Measurements from ENCODE around the gene COL5A1. TPM values are rescaled to one million over a fixed set of nuclear protein-coding genes. Genes with fewer than 3 reads are reported as not detected.

Gene COL5A1
- total RNA-seq, 2 donors from 2014 or later, result 10.9 to 22.0 TPM

- Histone ChIP-seq H3K27me3 (peaks cover 0 to 3% of the 10 kb centered on the region in 2 donors), H3K9me3 (no peaks in the 10 kb centered on the region), H3K4me1 (peaks cover 0 to 53% of the 10 kb centered on the region in 2 donors), H3K27ac (peak overlapping the region; percentile 76 to 77), H3K4me3 (peak overlapping the region; percentile 7 to 73), H3K36me3 (no peaks in the 10 kb centered on the region)
- DNase-seq (ENCODE audit: low spot score), result peak; percentile 92
- no peak for TF ChIP-seq CTCF (IDR thresholded peaks at IDR 0.05)
Observed at GRCh38 chr9:134644725-134645606, 3.4 kb downstream of the COL5A1 start.

- H3K36me3 ChIP-seq, result no peaks in the 10 kb centered on the region
- peaks cover 0 to 48% of the 10 kb centered on the region in 2 donors for H3K4me1 ChIP-seq
- H3K27ac ChIP-seq, result peak overlapping the region; percentile 76 to 77
- peaks cover 0 to 3% of the 10 kb centered on the region in 2 donors for H3K27me3 ChIP-seq
- no peak for DNase-seq (ENCODE audit: low spot score)
- no peak for TF ChIP-seq CTCF (IDR thresholded peaks at IDR 0.05)
- peak overlapping the region in 1 of 2 donors; percentile 73 for H3K4me3 ChIP-seq
- no peaks in the 10 kb centered on the region for H3K9me3 ChIP-seq
Observed at GRCh38 chr9:134645607-134646365, 4.2 kb downstream of the COL5A1 start.

DNA sequence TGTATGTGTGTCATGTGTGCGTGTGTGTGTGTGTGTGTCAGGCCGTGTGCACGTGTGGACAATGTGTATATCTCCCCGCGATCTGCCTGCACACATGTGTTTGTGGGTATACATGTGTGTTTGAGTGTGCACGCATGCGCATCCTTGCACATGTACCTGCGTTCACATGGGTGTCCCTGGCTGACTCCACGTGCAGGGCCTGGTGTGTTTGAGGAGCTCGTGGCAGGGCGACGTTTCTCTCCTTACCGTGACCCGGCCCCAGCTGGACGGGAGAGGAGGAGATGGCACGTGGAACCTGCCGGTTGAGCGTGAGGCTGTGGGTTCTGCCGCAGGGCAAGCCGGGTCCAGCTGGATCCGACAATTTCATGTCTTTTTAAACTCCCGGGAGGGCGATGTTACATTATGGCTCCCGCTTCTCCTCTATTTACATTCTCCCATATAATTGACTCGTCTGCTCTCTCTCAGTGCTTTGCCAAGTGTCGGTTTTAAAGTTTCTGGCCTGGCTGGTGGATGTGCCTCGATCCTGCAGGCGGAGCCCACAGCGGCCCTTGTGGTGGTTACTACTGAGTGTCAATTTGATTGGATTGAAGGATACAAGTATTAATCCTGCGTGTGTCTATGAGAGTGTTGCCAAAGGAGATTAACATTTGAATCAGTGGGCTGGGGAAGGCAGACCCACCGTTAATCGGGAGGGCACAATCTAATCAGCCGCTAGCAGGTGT is 5.9 kb downstream of the COL5A1 start:
- H3K27ac ChIP-seq, result no peak overlapping the region
- peaks cover 0 to 52% of the 10 kb centered on the region in 2 donors for H3K4me1 ChIP-seq

DNA sequence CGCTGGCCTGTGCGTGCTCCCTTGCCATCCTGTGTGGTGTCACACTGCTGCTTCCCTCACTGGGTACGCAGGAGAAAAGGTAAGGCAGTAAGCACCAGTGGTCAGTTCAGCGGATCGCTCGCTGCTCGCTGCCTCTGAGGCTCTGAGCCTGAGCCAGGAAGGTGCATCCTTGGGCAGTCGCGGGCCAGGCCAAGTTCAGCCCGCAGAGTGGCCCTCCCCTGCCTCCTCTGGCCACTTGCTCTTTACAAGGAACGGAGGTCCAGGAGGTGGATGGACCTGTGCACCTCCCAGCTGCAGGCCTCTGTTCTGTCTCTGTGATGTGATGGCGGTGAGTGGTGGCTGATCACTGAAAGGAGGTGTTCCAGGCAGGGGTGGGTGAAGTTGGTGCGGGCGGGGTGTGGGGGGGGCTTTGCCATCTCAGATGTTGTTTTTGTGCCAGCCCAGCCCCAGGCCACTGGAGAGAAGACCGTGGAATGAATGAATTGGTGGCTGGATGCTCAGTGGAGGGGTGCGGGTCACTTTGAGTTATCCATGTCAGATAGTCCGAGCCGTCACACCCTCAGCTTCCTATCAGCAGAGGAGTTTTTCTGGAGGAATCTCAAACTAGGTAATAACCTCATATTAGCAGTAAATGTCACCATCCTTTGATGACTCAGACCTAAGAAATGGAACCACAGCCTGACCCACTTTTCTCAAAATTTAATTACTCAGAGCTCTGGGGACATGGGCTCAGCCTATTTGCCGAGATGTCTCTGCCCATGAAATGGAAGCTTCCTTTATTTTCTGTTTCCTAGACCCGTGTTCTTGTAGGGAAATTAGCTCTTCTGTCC is 7.3 kb downstream of the COL5A1 start:
- H3K4me3 ChIP-seq, result no peak overlapping the region
- no peaks in the 10 kb centered on the region for H3K27me3 ChIP-seq
- no peaks in the 10 kb centered on the region for H3K36me3 ChIP-seq
- H3K27ac ChIP-seq, result peak overlapping the region; percentile 43 to 48
- no peaks in the 10 kb centered on the region for H3K9me3 ChIP-seq
- no peak for TF ChIP-seq CTCF (IDR thresholded peaks at IDR 0.05)
- H3K4me1 ChIP-seq, result peaks cover 0 to 60% of the 10 kb centered on the region in 2 donors
- DNase-seq (ENCODE audit: low spot score), result no peak

More for the DNA sequence above, 5.9 kb downstream of the COL5A1 start:
- DNase-seq (ENCODE audit: low spot score), result no peak
- TF ChIP-seq CTCF (IDR thresholded peaks at IDR 0.05), result no peak
- H3K27me3 ChIP-seq, result peaks cover 0 to under 1% of the 10 kb centered on the region in 2 donors
- H3K36me3 ChIP-seq, result no peaks in the 10 kb centered on the region
- H3K9me3 ChIP-seq, result no peaks in the 10 kb centered on the region
- no peak overlapping the region for H3K4me3 ChIP-seq

Data from right atrium auricular region (tissue), 2 donors.